GM19463 (cell line): ENCODE results near the gene COBL.

Source experiments
- ATAC-seq: cut with Tn5 transposase; IDR thresholded peaks from one replicate; pipeline ENCODE4 v1.9.1; 2021; ENCODE audit warnings: mild to moderate bottlenecking, moderate library complexity; ENCODE audit not compliant: unreplicated experiment

The COBL gene

GRCh38 chr7:51326656-51327286 lies 10.2 kb upstream of the COBL start:
- no peak for ATAC-seq

- no peak for ATAC-seq
Measured at GRCh38 chr7:51325908-51326307, 9.3 kb upstream of the COBL start.

GRCh38 chr7:51325261-51325676 lies 8.7 kb upstream of the COBL start:
- no peak for ATAC-seq

DNA sequence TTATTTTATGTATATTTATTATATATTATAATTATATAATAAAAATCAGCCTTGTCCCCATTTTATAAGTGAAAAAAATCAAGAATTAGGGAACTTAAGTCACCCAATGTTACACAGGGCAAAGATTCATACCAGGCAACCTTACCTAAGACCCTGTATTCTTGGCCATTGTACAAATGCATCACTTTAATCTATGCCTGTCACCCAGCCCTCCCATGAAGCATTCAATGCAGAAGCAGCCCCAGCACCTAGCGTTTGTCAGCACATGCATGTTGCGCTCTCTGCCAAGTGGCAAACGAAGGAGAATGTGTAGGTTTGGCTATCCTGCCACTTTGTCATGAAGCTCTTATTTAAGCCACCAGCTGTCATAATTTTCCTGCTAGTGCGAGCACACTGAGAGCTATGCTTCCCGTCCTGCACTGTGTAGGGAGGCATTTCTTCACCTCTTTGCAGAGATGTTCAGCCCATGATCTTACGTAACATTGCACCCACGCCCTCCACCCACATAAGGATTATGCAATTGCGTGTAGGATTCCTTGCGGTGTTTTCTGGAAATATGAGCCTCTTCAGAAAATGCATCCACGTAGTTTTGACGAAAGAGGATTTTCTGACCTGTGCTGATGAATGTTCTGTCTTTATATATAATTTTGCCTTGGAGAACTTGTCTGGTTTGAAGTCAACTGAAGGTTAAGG lies 7.7 kb upstream of the COBL start:
- ATAC-seq = no peak

GRCh38 chr7:51321961-51322515 lies 5.4 kb upstream of the COBL start:
- no peak for ATAC-seq

DNA sequence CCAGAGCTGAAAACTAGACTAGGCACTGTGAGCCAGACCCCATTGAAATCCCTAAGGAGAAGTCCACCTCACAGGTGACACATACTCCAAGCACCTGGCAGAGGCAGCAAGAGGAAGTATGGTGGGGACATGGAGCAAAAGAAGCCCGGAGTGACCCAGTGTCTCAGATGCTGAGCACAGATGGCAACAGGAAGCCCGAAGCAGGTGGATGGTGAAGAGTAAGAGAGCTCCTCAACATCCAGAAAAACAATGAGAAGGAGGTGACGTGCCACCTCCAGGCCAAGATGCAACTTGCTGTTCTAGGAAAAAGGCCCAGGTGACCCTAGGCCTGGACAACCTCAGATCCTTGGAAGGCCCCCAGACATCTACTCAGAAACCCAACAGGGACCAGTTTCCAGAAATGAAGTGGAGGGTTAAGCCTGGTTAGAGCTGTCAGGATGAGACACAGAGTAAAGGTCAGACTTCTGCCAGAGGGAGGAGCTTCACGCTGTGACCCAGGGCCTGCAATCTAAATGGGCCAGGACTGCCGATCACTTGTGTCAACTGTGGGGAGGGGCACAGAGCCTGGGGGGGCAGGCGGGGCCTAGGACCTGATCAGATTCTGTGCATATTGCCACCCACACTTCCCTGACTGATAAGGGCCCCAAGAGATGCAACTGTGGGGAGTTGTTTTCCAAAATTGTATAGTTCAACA lies 2.4 kb upstream of the COBL start:
- no peak for ATAC-seq

DNA sequence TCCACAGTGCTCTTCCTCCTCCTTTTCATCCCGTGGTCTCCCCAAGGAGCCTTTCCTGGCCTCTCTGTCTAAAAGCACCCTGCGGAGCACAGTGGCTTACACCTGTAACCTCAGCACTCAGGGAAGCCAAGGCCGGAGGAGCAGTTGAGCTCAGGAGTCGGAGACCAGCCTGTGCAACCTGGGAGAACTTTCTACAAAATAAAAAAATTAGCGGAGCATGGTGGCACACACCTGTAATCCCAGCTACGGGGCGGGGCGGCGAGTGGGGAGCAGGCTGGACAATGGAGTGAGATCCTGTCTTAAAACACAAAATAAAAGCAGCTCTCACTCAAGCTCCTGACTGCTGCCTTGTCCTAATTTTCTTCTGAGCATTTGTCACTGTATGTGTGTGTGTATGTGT lies 1.4 kb upstream of the COBL start:
- ATAC-seq = no peak

- ATAC-seq = no peak
Measured at GRCh38 chr7:51317582-51317910, 937 bp upstream of the COBL start.

GRCh38 chr7:51316262-51316665 lies 345 bp downstream of the COBL start:
- no peak for ATAC-seq

DNA sequence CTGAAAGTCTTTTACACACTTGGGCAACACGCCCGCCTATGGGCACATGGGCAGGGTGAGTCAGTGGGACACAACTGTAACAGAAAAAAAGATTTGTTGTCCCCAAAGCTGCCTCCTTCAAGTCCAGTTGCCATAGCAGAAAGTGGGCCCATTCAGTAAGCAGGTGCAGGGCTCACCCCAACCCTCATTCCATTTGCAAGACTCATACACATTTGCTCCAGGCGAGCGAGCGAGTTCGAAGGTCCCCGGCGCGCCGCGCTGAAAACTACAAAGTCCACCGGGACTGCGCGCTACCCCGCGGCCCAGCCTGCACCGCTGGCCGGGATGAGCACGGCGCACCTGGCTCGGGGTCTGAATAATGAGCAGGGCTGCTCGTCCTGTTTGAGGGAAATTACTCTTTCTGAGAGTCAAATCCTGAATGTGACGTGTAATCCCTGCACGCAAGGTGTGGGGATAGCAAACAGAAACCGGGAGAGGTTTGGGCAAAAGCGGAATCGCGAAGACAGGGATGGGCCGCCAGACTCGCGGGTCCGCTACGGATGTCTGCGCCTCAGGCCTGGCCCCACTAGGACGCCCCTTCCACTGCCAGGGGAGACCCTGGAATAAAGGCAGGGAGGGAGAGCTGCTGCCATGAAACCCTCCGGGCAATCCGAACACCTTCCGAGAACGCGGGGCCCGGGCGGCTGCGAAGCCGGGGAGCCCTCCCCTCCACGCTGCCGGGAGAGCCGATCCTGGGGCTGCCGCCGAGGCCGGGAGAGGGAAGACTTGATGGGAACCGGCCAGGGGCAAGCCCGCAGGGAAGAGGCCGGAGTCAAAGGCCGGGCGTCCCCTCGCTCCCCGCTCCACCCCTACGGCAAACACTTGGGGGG lies 982 bp downstream of the COBL start:
- ATAC-seq = no peak

- ATAC-seq = no peak
Measured at GRCh38 chr7:51314726-51315125, 1.9 kb downstream of the COBL start.

DNA sequence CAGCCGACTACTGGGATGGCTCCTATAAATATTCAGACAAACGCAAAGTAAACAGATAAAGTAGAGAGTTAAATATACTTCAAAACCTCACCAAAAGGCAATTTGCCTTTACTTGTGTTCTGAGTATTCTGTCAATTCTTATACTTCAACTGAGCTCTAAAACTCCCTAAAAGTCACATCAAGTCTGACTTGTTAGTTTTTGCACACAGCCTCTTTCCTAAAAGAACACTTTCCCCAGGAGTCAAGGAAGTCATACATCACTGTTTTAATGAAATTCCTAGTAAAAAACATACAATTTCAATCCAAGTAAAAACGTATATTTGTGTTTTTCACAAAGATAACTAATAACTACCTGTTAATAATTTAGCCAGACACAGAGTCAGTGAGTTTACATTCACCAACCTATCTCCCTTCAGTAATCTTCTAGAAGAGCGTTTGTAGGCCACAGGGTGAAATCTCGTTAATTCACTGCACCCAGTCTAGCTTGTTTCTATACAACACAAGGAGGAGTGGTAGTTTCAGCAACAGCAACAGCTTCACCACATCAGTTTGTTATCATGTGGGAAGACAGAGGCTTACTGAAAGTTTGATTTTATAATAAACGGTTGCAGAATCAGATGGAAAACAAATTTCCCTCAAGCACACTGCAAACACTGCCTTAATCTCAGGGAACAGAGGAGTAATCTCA lies 2.7 kb downstream of the COBL start:
- ATAC-seq = no peak

- ATAC-seq = no peak
Measured at GRCh38 chr7:51312951-51313737, 3.5 kb downstream of the COBL start.

- ATAC-seq = no peak
Measured at GRCh38 chr7:51311166-51311565, 5.4 kb downstream of the COBL start.

- no peak for ATAC-seq
Measured at GRCh38 chr7:51310131-51310583, 6.5 kb downstream of the COBL start.

- ATAC-seq = no peak
Measured at GRCh38 chr7:51309361-51310130, 7.1 kb downstream of the COBL start.

- no peak for ATAC-seq
Measured at GRCh38 chr7:51308696-51309095, 7.9 kb downstream of the COBL start.

GRCh38 chr7:51308265-51308664 lies 8.3 kb downstream of the COBL start:
- ATAC-seq = no peak

GRCh38 chr7:51307651-51308210 lies 8.9 kb downstream of the COBL start:
- ATAC-seq = no peak
